Mesendoderm (in vitro differentiated cells): ENCODE data around the gene INTU.

ENCODE experiments used
- DNase-seq: peaks from one replicate; pipeline ENCODE4 v3.0.0; 2013
- H2AK5ac ChIP-seq: 2 replicates; pipeline ENCODE4 v1.6.1; 2013; ENCODE audit warnings: low read length, inconsistent platforms
- H2BK120ac ChIP-seq: 2 replicates; pipeline ENCODE4 v1.6.1; 2013; ENCODE audit warnings: low read depth, mild to moderate bottlenecking, low read length, moderate library complexity, mixed read lengths
- H2BK15ac ChIP-seq: replicated peaks from 2 replicates; pipeline ENCODE4 v1.6.1; 2013; ENCODE audit warnings: low read depth, mild to moderate bottlenecking, moderate library complexity
- H2BK5ac ChIP-seq: 2 replicates; pipeline ENCODE4 v1.6.1; 2013; ENCODE audit warnings: low read length, inconsistent platforms
- H3K18ac ChIP-seq: 2 replicates; pipeline ENCODE4 v1.6.1; 2013; ENCODE audit warnings: mild to moderate bottlenecking, low read length, mixed read lengths
- H3K23ac ChIP-seq: one replicate; pipeline ENCODE4 v1.6.1; 2013; ENCODE audit warnings: low read length
- H3K27ac ChIP-seq: 2 replicates; pipeline ENCODE4 v1.5.1; 2013; ENCODE audit warnings: low read depth, mild to moderate bottlenecking, inconsistent platforms, low read length, moderate library complexity
- H3K27me3 ChIP-seq: 2 replicates; pipeline ENCODE4 v1.6.1; 2013; ENCODE audit warnings: low read length, control low read depth, mild to moderate bottlenecking, inconsistent platforms; ENCODE audit not compliant: insufficient read depth, poor library complexity
- H3K36me3 ChIP-seq: 2 replicates; pipeline ENCODE4 v1.6.1; 2013; ENCODE audit warnings: low read length, inconsistent platforms; ENCODE audit not compliant: control insufficient read depth, insufficient read depth
- H3K4ac ChIP-seq: one replicate; pipeline ENCODE4 v1.6.1; 2013; ENCODE audit warnings: low read depth, mild to moderate bottlenecking, low read length, moderate library complexity
- H3K4me1 ChIP-seq: 2 replicates; pipeline ENCODE4 v1.6.1; 2013; ENCODE audit warnings: low read depth, low read length, inconsistent platforms; ENCODE audit not compliant: control insufficient read depth
- H3K4me2 ChIP-seq: 2 replicates; pipeline ENCODE4 v1.6.1; 2013; ENCODE audit warnings: low read length
- H3K4me3 ChIP-seq: 2 replicates; pipeline ENCODE4 v1.5.1; 2013; ENCODE audit warnings: mild to moderate bottlenecking, low read length
- H3K56ac ChIP-seq: one replicate; pipeline ENCODE4 v1.6.1; 2013; ENCODE audit warnings: low read length
- H3K79me1 ChIP-seq: 2 replicates; pipeline ENCODE4 v1.6.1; 2013; ENCODE audit warnings: low read length, inconsistent platforms
- H3K79me2 ChIP-seq: 2 replicates; pipeline ENCODE4 v1.6.1; 2013; ENCODE audit warnings: mild to moderate bottlenecking, low read length; ENCODE audit not compliant: control insufficient read depth, insufficient read depth
- H3K9ac ChIP-seq: 2 replicates; pipeline ENCODE4 v1.6.1; 2013; ENCODE audit warnings: low read length, inconsistent platforms
- H4K5ac ChIP-seq: one replicate; pipeline ENCODE4 v1.6.1; 2013; ENCODE audit warnings: low read length
- H4K8ac ChIP-seq: one replicate; pipeline ENCODE4 v1.6.1; 2013; ENCODE audit warnings: low read depth, mild to moderate bottlenecking, control low read depth, low read length, moderate library complexity
- WGBS: extraction: QIAGEN DNeasy Blood & Tissue Kit; methylation state at CpG from one replicate; pipeline ENCODE4 v1.1.7; 2013; ENCODE audit warnings: low lambda C conversion rate, missing lambda C conversion rate; ENCODE audit not compliant: insufficient coverage; ENCODE audit errors: extremely low coverage; 5-methylcytosine and 5-hydroxymethylcytosine counted together

Gene INTU

GRCh38 chr4:127756906-127757305 lies 124.1 kb downstream of the INTU start:
- Histone ChIP-seq H2BK15ac (no peak overlapping the region), H3K79me1 (no peaks in the 10 kb centered on the region), H3K4ac (no peak overlapping the region), H3K27me3 (no peaks in the 10 kb centered on the region), H3K79me2 (no peaks in the 10 kb centered on the region), H2BK5ac (no peak overlapping the region), H3K4me3 (no peak overlapping the region), H3K4me1 (no peaks in the 10 kb centered on the region), H2AK5ac (no peak overlapping the region), H3K56ac (no peak overlapping the region), H3K9ac (no peak overlapping the region), H4K8ac (no peak overlapping the region), H3K23ac (no peak overlapping the region), H3K18ac (no peak overlapping the region), H3K27ac (no peak overlapping the region), H3K4me2 (no peak overlapping the region), H2BK120ac (no peak overlapping the region), H4K5ac (no peak overlapping the region), H3K36me3 (no peaks in the 10 kb centered on the region)
- WGBS, result no CpG with 5 or more reads among the region's 2 CpGs
- DNase-seq, result no peak

- H3K4ac ChIP-seq, result no peak overlapping the region
- DNase-seq, result no peak
- H3K23ac ChIP-seq, result no peak overlapping the region
- H3K4me2 ChIP-seq, result no peak overlapping the region
- H4K5ac ChIP-seq, result no peak overlapping the region
- H4K8ac ChIP-seq, result no peak overlapping the region
- H2BK120ac ChIP-seq, result no peak overlapping the region
- no peak overlapping the region for H3K56ac ChIP-seq
- no peaks in the 10 kb centered on the region for H3K4me1 ChIP-seq
- no peaks in the 10 kb centered on the region for H3K79me1 ChIP-seq
- no peaks in the 10 kb centered on the region for H3K36me3 ChIP-seq
- no peak overlapping the region for H3K9ac ChIP-seq
- no peak overlapping the region for H2AK5ac ChIP-seq
- no peak overlapping the region for H3K18ac ChIP-seq
- H3K27ac ChIP-seq, result no peak overlapping the region
- WGBS, result no CpG with 5 or more reads among the region's 2 CpGs
- H3K79me2 ChIP-seq, result no peaks in the 10 kb centered on the region
- no peak overlapping the region for H2BK15ac ChIP-seq
- H3K27me3 ChIP-seq, result no peaks in the 10 kb centered on the region
- no peak overlapping the region for H2BK5ac ChIP-seq
- no peak overlapping the region for H3K4me3 ChIP-seq
These were observed 126.6 kb downstream of the INTU start for GRCh38 chr4:127759228-127759820.

- Histone ChIP-seq H3K56ac (no peak overlapping the region), H2AK5ac (no peak overlapping the region), H3K36me3 (no peaks in the 10 kb centered on the region), H3K4me3 (no peak overlapping the region), H4K5ac (no peak overlapping the region), H2BK120ac (no peak overlapping the region), H2BK15ac (no peak overlapping the region), H3K23ac (no peak overlapping the region), H3K27ac (no peak overlapping the region), H3K27me3 (no peaks in the 10 kb centered on the region), H2BK5ac (no peak overlapping the region), H3K9ac (no peak overlapping the region), H3K79me2 (no peaks in the 10 kb centered on the region), H3K18ac (no peak overlapping the region), H3K4ac (no peak overlapping the region), H3K4me2 (no peak overlapping the region), H3K79me1 (no peaks in the 10 kb centered on the region), H4K8ac (no peak overlapping the region), H3K4me1 (no peaks in the 10 kb centered on the region)
- no CpG with 5 or more reads among the region's 3 CpGs for WGBS
- no peak for DNase-seq
These were observed 127.1 kb downstream of the INTU start for GRCh38 chr4:127759893-127760292.

GRCh38 chr4:127771535-127772275 lies 138.9 kb downstream of the INTU start:
- no peak overlapping the region for H3K18ac ChIP-seq
- no peak overlapping the region for H3K4me3 ChIP-seq
- WGBS, result no CpG with 5 or more reads among the region's 4 CpGs
- H2BK120ac ChIP-seq, result no peak overlapping the region
- no peak overlapping the region for H3K4ac ChIP-seq
- H3K4me2 ChIP-seq, result no peak overlapping the region
- H4K5ac ChIP-seq, result no peak overlapping the region
- H3K56ac ChIP-seq, result no peak overlapping the region
- peaks cover 1% of the 10 kb centered on the region for H3K4me1 ChIP-seq
- no peaks in the 10 kb centered on the region for H3K27me3 ChIP-seq
- no peak overlapping the region for H2BK5ac ChIP-seq
- no peak overlapping the region for H3K27ac ChIP-seq
- H4K8ac ChIP-seq, result no peak overlapping the region
- no peak overlapping the region for H3K23ac ChIP-seq
- DNase-seq, result no peak
- no peaks in the 10 kb centered on the region for H3K79me2 ChIP-seq
- H2AK5ac ChIP-seq, result no peak overlapping the region
- no peaks in the 10 kb centered on the region for H3K36me3 ChIP-seq
- H2BK15ac ChIP-seq, result no peak overlapping the region
- H3K79me1 ChIP-seq, result no peaks in the 10 kb centered on the region
- no peak overlapping the region for H3K9ac ChIP-seq

- no peak overlapping the region for H3K4me2 ChIP-seq
- DNase-seq, result peak; percentile 57
These were observed 140.3 kb downstream of the INTU start for GRCh38 chr4:127772769-127773671.

More at GRCh38 chr4:127772769-127773671, 140.3 kb downstream of the INTU start:
- whole genome bisulfite sequencing, result 100% methylated on average over 1 of the region's 10 CpGs
- H3K27ac ChIP-seq, result no peak overlapping the region
- H3K56ac ChIP-seq, result no peak overlapping the region
- H3K4ac ChIP-seq, result no peak overlapping the region
- no peak overlapping the region for H3K4me3 ChIP-seq
- H3K18ac ChIP-seq, result no peak overlapping the region
- H3K9ac ChIP-seq, result no peak overlapping the region
- H3K4me1 ChIP-seq, result peaks cover 1% of the 10 kb centered on the region
- H4K5ac ChIP-seq, result no peak overlapping the region
- no peak overlapping the region for H2BK5ac ChIP-seq
- no peak overlapping the region for H2AK5ac ChIP-seq
- no peak overlapping the region for H2BK15ac ChIP-seq
- H2BK120ac ChIP-seq, result no peak overlapping the region
- H3K36me3 ChIP-seq, result no peaks in the 10 kb centered on the region
- no peak overlapping the region for H3K23ac ChIP-seq
- no peak overlapping the region for H4K8ac ChIP-seq
- no peaks in the 10 kb centered on the region for H3K79me2 ChIP-seq
- H3K27me3 ChIP-seq, result no peaks in the 10 kb centered on the region
- H3K79me1 ChIP-seq, result no peaks in the 10 kb centered on the region
